ENCODE measurements around the gene HLA-C. TPM values are rescaled to one million over a fixed set of nuclear protein-coding genes. Genes with fewer than 3 reads are reported as not detected.
"Not testable (repeated sequence)": the region's sequence is repeated elsewhere in the genome, so short reads cannot be mapped to it uniquely, and the experiment has no call there.

HLA-C gene
- total and polyA plus RNA-seq, 8 donors, result 117 to 1,825 (median 212) TPM

- Histone ChIP-seq H3K36me3 (peaks cover 0 to 36% of the 10 kb centered on the region in 2 donors), H3K4me1 (peaks cover 0 to 44% of the 10 kb centered on the region in 2 donors), H3K4me3 (peak overlapping the region in 1 of 2 donors; percentile 100), H3K27ac (no peak overlapping the region), H3K27me3 (no peaks in the 10 kb centered on the region), H3K9me3 (peaks cover 0 to 15% of the 10 kb centered on the region in 2 donors)
- DNase-seq (no peak), ATAC-seq (no peak)
- TF ChIP-seq CTCF (IDR thresholded peaks at IDR 0.05), result no peak
- intact Hi-C loops (cut with DNase I), result loop anchor here in 1 of 2 donors (2.0 kb wide), 1 partner anchor 84 kb away; no protein-coding TSS in a partner anchor
Measured at GRCh38 chr6:31268369-31268765, 3.5 kb downstream of the HLA-C start.

GRCh38 chr6:31267651-31268368 is 4.1 kb downstream of the HLA-C start:
- peaks cover 0 to 21% of the 10 kb centered on the region in 2 donors for H3K9me3 ChIP-seq
- no peak overlapping the region for H3K4me3 ChIP-seq
- intact Hi-C loops (cut with DNase I), result loop anchor here in 1 of 2 donors (2.0 kb wide), 1 partner anchor 85 kb away; no protein-coding TSS in a partner anchor
- no peaks in the 10 kb centered on the region for H3K27me3 ChIP-seq
- peaks cover 0 to 39% of the 10 kb centered on the region in 2 donors for H3K4me1 ChIP-seq
- H3K27ac ChIP-seq, result no peak overlapping the region
- DNase-seq (no peak), ATAC-seq (no peak)
- TF ChIP-seq CTCF (IDR thresholded peaks at IDR 0.05), result no peak
- H3K36me3 ChIP-seq, result peaks cover 0 to 36% of the 10 kb centered on the region in 2 donors

GRCh38 chr6:31266567-31267360 is 5.1 kb downstream of the HLA-C start:
- no peak for TF ChIP-seq CTCF (IDR thresholded peaks at IDR 0.05)
- H3K27me3 ChIP-seq, result no peaks in the 10 kb centered on the region
- intact Hi-C loops (cut with DNase I), result no loop called here

DNA sequence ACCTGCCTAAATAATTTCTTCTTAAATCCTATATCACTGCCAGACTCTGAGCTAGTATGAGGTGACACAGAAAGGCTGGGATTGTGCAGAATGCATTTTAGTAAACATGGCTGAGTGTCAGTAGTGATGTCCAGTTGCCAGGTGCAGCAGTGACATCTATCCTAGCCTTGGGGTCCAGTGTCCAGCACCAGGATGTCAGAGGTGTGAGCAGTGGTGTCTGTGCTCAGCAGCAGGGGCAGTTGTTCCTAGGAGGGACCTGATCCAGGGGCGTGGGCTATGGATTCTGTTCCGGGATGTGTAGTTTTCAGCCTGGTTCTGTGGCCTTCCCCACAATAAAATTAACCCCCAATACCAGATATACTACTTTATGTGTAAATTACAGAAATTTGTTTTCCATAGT is 6.0 kb downstream of the HLA-C start:
- Histone ChIP-seq H3K27me3 (no peaks in the 10 kb centered on the region), H3K9me3 (peaks cover 0 to 34% of the 10 kb centered on the region in 2 donors), H3K4me3 (no peak overlapping the region), H3K36me3 (peaks cover 0 to 34% of the 10 kb centered on the region in 2 donors), H3K4me1 (peaks cover 0 to 34% of the 10 kb centered on the region in 2 donors), H3K27ac (no peak overlapping the region)
- intact Hi-C loops (cut with DNase I), result no loop called here
- no peak for DNase-seq
- TF ChIP-seq CTCF (IDR thresholded peaks at IDR 0.05), result no peak
- ATAC-seq, result no peak

More at GRCh38 chr6:31266567-31267360, 5.1 kb downstream of the HLA-C start:
- Histone ChIP-seq H3K27ac (no peak overlapping the region), H3K36me3 (peaks cover 0 to 36% of the 10 kb centered on the region in 2 donors), H3K4me1 (peaks cover 0 to 34% of the 10 kb centered on the region in 2 donors), H3K9me3 (peaks cover 0 to 31% of the 10 kb centered on the region in 2 donors), H3K4me3 (no peak overlapping the region)
- ATAC-seq, result no peak
- no peak for DNase-seq

GRCh38 chr6:31263346-31263933 is 8.5 kb downstream of the HLA-C start:
- H3K27ac ChIP-seq; H3K4me1 ChIP-seq; H3K27me3 ChIP-seq; H3K36me3 ChIP-seq; intact Hi-C loops (cut with DNase I); H3K4me3 ChIP-seq; ATAC-seq; DNase-seq: not testable (repeated sequence)
- peaks cover 0 to 34% of the 10 kb centered on the region in 2 donors for H3K9me3 ChIP-seq

GRCh38 chr6:31259995-31260394 is 11.9 kb downstream of the HLA-C start:
- ATAC-seq; H3K27me3 ChIP-seq; H3K4me1 ChIP-seq; DNase-seq; H3K27ac ChIP-seq; H3K4me3 ChIP-seq; H3K36me3 ChIP-seq; intact Hi-C loops (cut with DNase I): not testable (repeated sequence)
- H3K9me3 ChIP-seq, result peaks cover 0 to 34% of the 10 kb centered on the region in 2 donors

Data from left lung (tissue), 10 donors.